Caco-2 (cell line): ENCODE results near the gene ZNF398. TPM values are rescaled to one million over a fixed set of nuclear protein-coding genes. Genes with fewer than 3 reads are reported as not detected.

Source experiments
- BruUV-seq: library from RNA; stranded (reverse); fragments of 400-500 nt; replicated peaks from 2 replicates; lab custom pipeline; 2021; lab: Mats Ljungman, UMichigan
- CTCF ChIA-PET: fragments of 300-600 bp; sonication (Branson Sonifier 250); formaldehyde crosslinking; loops from one replicate; lab custom pipeline; 2022; ENCODE audit warnings: antibody characterized with exemption; lab: Charles Lee
- POLR2A ChIA-PET: fragments of 300-600 bp; sonication (Branson Sonifier 250); formaldehyde crosslinking; loops from one replicate; lab custom pipeline; 2022; ENCODE audit warnings: antibody characterized with exemption; lab: Charles Lee
- DNase-seq, 2 experiments: peaks; one replicate each; pipeline versions ENCODE4 v3.0.0 to v3.0.0-alpha.2; 2020 to 2022
- H3K27me3 ChIP-seq: replicated peaks from 2 replicates; pipeline ENCODE4 v1.6.0; 2011; ENCODE audit warnings: low read length; ENCODE audit not compliant: control insufficient read depth, insufficient read depth
- H3K36me3 ChIP-seq: 2 replicates; pipeline ENCODE4 v1.5.1; 2011; ENCODE audit warnings: low read length; ENCODE audit not compliant: control insufficient read depth, insufficient read depth
- H3K4me1 ChIP-seq: fragments of 250-450 bp; sonication (Bioruptor Pico); 2 replicates; pipeline ENCODE4 v1.5.1; 2020; ENCODE audit warnings: mild to moderate bottlenecking
- H3K4me3 ChIP-seq: 2 replicates; pipeline ENCODE4 v1.5.1; 2011; ENCODE audit warnings: low read depth, mild to moderate bottlenecking, control low read depth, low read length
- H3K9me3 ChIP-seq: fragments of 250-450 bp; sonication (Bioruptor Pico); 2 replicates; pipeline ENCODE4 v1.5.1; 2020; ENCODE audit warnings: mild to moderate bottlenecking, moderate library complexity
- H3K27ac Mint-ChIP-seq: one replicate; pipeline ENCODE4 v1.8.0; 2022; ENCODE audit warnings: mixed read lengths; ENCODE audit not compliant: unreplicated experiment
- H3K27me3 Mint-ChIP-seq: one replicate; pipeline ENCODE4 v1.8.0; 2022; ENCODE audit warnings: mixed read lengths; ENCODE audit not compliant: insufficient read depth, unreplicated experiment
- H3K36me3 Mint-ChIP-seq: one replicate; pipeline ENCODE4 v1.8.0; 2022; ENCODE audit warnings: mild to moderate bottlenecking, mixed read lengths; ENCODE audit not compliant: insufficient read depth, unreplicated experiment
- H3K4me1 Mint-ChIP-seq: one replicate; pipeline ENCODE4 v1.8.0; 2022; ENCODE audit warnings: low read depth, mixed read lengths; ENCODE audit not compliant: unreplicated experiment
- H3K4me3 Mint-ChIP-seq: one replicate; pipeline ENCODE4 v1.8.0; 2022; ENCODE audit warnings: mild to moderate bottlenecking, moderate library complexity, mixed read lengths; ENCODE audit not compliant: unreplicated experiment
- H3K9me3 Mint-ChIP-seq: one replicate; pipeline ENCODE4 v1.8.0; 2022; ENCODE audit warnings: mixed read lengths; ENCODE audit not compliant: unreplicated experiment
- intact Hi-C: fragments of 100-400 bp; cut with micrococcal nuclease; formaldehyde crosslinking; loops from one replicate; pipeline ENCODE4 v1.10.0; 2022; ENCODE audit not compliant: unreplicated experiment
- total RNA-seq: library from RNA; stranded (reverse); gene quantifications from 2 replicates; pipeline ENCODE4 v1.2.3, GENCODE V29; 2022
- TF ChIP-seq, protein P1 (sequence below), 2 experiments: fragments of 200-600 bp in 1 of 2; IDR thresholded peaks; 1 replicate in 1 of 2; 2 replicates in 1 of 2; pipeline versions ENCODE4 v1.5.1 to v1.8.0; 2011 to 2022; ENCODE audit warnings: antibody characterized with exemption in 1 of 2, control low read depth in 1 of 2, inconsistent platforms in 1 of 2, low read depth in 1 of 2, low read length in 1 of 2, mild to moderate bottlenecking in 1 of 2, moderate library complexity in 1 of 2; ENCODE audit not compliant: insufficient read depth in 1 of 2, severe bottlenecking in 1 of 2, unreplicated experiment in 1 of 2

The ZNF398 gene
- total RNA-seq, 1 experiment from 2014 or later = 13.4 TPM

GRCh38 chr7:149130572-149131198 lies 16.6 kb upstream of the ZNF398 start:
- no peak for DNase-seq
- no peaks in the 10 kb centered on the region for H3K27me3 Mint-ChIP-seq
- Histone ChIP-seq H3K4me1 (no peaks in the 10 kb centered on the region), H3K9me3 (peaks cover 19% of the 10 kb centered on the region), H3K4me3 (no peak overlapping the region), H3K36me3 (no peaks in the 10 kb centered on the region), H3K27me3 (no peaks in the 10 kb centered on the region)
- CTCF ChIA-PET = no interaction called here
- peak overlapping the region; percentile 18 for H3K27ac Mint-ChIP-seq
- intact Hi-C loops = no loop called here
- POLR2A ChIA-PET = no interaction called here
- H3K4me1 Mint-ChIP-seq = peaks cover 11% of the 10 kb centered on the region
- TF ChIP-seq, protein P1, sequence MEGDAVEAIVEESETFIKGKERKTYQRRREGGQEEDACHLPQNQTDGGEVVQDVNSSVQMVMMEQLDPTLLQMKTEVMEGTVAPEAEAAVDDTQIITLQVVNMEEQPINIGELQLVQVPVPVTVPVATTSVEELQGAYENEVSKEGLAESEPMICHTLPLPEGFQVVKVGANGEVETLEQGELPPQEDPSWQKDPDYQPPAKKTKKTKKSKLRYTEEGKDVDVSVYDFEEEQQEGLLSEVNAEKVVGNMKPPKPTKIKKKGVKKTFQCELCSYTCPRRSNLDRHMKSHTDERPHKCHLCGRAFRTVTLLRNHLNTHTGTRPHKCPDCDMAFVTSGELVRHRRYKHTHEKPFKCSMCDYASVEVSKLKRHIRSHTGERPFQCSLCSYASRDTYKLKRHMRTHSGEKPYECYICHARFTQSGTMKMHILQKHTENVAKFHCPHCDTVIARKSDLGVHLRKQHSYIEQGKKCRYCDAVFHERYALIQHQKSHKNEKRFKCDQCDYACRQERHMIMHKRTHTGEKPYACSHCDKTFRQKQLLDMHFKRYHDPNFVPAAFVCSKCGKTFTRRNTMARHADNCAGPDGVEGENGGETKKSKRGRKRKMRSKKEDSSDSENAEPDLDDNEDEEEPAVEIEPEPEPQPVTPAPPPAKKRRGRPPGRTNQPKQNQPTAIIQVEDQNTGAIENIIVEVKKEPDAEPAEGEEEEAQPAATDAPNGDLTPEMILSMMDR (IDR thresholded peaks at IDR 0.05; ENCODE audit: insufficient read depth in 1 of 2, low read depth in 1 of 2, low read length in 1 of 2, severe bottlenecking in 1 of 2, unreplicated experiment in 1 of 2) = no peak
- TSS peak; percentile 7 for BruUV-seq
- no peak overlapping the region for H3K4me3 Mint-ChIP-seq
- peaks cover 10% of the 10 kb centered on the region for H3K9me3 Mint-ChIP-seq
- H3K36me3 Mint-ChIP-seq = peaks cover 26% of the 10 kb centered on the region

GRCh38 chr7:149133028-149133710 lies 14.1 kb upstream of the ZNF398 start:
- peaks cover 18% of the 10 kb centered on the region for H3K36me3 Mint-ChIP-seq
- no peak for DNase-seq

DNA sequence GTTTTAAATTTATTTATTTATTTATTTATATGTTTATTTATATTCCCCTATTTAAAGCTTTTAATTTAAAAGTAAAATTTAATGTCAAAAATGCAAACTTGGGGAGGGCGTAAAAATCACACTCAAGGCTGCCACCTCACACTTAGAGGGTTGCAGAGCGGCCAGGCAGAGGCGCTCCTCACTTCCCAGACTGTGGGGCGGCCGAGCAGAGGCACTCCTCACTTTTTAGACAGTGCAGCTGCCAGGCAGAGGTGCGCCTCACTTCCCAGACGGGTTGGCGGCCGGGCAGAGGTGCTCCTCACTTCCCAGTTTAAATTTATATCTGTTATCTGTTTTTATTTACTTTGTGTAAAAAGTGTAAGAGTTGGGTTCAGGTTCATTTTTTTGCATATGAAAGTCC lies 11.1 kb upstream of the ZNF398 start:
- Histone ChIP-seq H3K4me1 (no peaks in the 10 kb centered on the region), H3K4me3 (no peak overlapping the region), H3K27me3 (no peaks in the 10 kb centered on the region), H3K9me3 (peaks cover 8% of the 10 kb centered on the region), H3K36me3 (no peaks in the 10 kb centered on the region)
- no peak overlapping the region for H3K4me3 Mint-ChIP-seq
- no peak for DNase-seq
- no peaks in the 10 kb centered on the region for H3K4me1 Mint-ChIP-seq
- ChIA-PET POLR2A (no interaction called here), CTCF (interaction anchor here (1.1 kb wide), 1 partner anchor 10 kb away, joined by 3 read pairs; the partner anchor contains the start of gene ZNF425)
- no TSS peak for BruUV-seq
- peaks cover under 1% of the 10 kb centered on the region for H3K9me3 Mint-ChIP-seq
- H3K27me3 Mint-ChIP-seq = no peaks in the 10 kb centered on the region
- H3K36me3 Mint-ChIP-seq = peaks cover 10% of the 10 kb centered on the region
- H3K27ac Mint-ChIP-seq = no peak overlapping the region
- intact Hi-C loops = no loop called here
- TF ChIP-seq, protein P1 (IDR thresholded peaks at IDR 0.05; ENCODE audit: insufficient read depth in 1 of 2, low read depth in 1 of 2, low read length in 1 of 2, severe bottlenecking in 1 of 2, unreplicated experiment in 1 of 2) = no peak

More at GRCh38 chr7:149133028-149133710, 14.1 kb upstream of the ZNF398 start:
- Histone ChIP-seq H3K4me3 (no peak overlapping the region), H3K27me3 (no peaks in the 10 kb centered on the region), H3K36me3 (no peaks in the 10 kb centered on the region), H3K9me3 (peaks cover 19% of the 10 kb centered on the region), H3K4me1 (no peaks in the 10 kb centered on the region)
- H3K27ac Mint-ChIP-seq = no peak overlapping the region
- H3K27me3 Mint-ChIP-seq = no peaks in the 10 kb centered on the region
- H3K9me3 Mint-ChIP-seq = peaks cover 10% of the 10 kb centered on the region
- ChIA-PET POLR2A (no interaction called here), CTCF (interaction anchor here (0.7 kb wide), 1 partner anchor 11 kb away, joined by 4 read pairs; no protein-coding TSS in a partner anchor)
- H3K4me1 Mint-ChIP-seq = peaks cover 4% of the 10 kb centered on the region
- TF ChIP-seq, protein P1 (IDR thresholded peaks at IDR 0.05; ENCODE audit: insufficient read depth in 1 of 2, low read depth in 1 of 2, low read length in 1 of 2, severe bottlenecking in 1 of 2, unreplicated experiment in 1 of 2) = no peak
- intact Hi-C loops = no loop called here
- BruUV-seq = no TSS peak
- H3K4me3 Mint-ChIP-seq = no peak overlapping the region
